NCI-H187 (cell line): ENCODE measurements around the gene TGFBR3.

Experiments
- DNase-seq, 2 experiments: peaks; one replicate each; lab custom pipeline; 2025; lab: John Stamatoyannopoulos, UW

The TGFBR3 gene

GRCh38 chr1:91885716-91886506, at the start of gene TGFBR3:
TGFBR3 (minus strand) TSS chr1:91886151; CDS start chr1:91861531, 24,620 bp downstream.
- peak in 1 of 2 experiments; percentile 67 for DNase-seq

DNA sequence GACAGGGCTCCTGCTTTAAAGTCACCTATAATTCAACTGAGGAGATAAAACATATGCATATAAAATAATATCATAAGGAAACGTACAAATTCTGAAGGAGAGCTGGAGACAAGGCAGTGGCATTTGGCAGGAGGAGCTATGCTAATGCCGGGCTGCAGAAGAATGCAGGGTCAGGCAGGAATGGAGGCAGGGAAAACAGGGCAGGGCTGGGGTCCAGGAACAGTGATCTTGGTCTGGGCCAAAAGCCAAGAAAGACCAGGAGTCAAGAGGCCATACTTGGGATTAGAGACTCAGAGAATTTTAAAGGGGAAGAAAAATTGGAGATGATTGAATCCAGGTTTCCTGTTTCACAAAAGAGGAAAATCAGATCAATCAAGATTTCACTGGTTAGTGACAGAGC, 43.3 kb upstream of the TGFBR3 start:
- DNase-seq = no peak

DNA sequence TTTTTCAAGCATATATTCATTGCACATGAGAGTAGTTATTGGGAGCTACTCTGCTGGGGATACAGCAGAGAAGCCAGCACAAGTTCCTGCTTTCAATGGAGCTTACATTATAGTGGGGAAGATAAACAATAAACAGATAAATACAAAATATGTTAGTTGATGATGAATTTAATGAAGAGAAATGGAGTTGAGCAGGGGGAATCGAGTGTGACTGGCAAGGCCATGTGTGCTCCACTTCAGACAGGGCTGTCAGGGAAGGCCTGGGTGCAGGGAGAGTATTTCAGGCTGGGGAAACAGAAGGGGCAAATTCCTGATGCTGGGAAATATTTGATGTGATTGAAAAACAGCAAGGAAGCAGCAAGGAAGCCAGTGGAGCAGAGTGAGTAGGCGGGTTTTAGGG, 42.1 kb upstream of the TGFBR3 start:
- DNase-seq = no peak

DNA sequence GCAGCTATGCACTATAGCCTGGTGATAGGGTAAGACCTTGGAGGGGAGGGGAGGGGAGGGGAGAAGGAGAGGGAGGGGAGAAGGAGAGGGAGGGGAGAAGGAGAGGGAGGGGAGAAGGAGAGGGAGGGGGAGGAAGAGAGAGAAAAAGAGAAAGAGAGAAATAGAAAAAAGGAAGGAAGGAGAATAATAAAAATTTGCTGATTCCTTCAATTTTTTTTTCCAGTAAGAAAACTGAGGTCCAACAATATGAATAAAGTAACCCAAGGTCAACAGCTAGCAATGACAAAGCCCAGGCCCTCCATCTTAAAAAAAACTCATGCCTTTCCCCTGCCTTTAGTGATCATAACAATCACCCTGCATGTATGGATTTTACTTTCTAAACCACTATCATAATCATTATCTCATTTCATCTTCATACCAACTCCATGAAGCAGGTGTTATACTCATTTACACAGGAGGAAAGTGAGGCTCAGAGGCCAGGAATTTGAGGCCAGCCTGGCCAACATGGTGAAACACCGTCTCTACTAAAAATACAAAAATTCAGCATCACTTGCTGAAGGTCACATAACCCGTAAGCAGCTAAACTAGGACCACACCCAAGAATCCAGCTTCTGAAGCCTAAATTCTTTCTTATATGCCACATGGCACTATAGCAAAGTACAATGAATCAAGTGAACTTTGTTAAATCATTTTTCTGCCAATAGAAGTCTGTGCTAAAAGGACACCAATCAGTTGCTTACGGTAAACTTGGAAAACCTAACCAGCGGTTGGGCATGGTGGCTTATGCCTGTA, 39.9 kb upstream of the TGFBR3 start:
- DNase-seq = no peak

- no peak for DNase-seq
Measured at GRCh38 chr1:91924146-91924545, 38.2 kb upstream of the TGFBR3 start.

- no peak for DNase-seq
Measured at GRCh38 chr1:91919962-91920361, 34.0 kb upstream of the TGFBR3 start.

- no peak for DNase-seq
Measured at GRCh38 chr1:91916811-91917460, 31.0 kb upstream of the TGFBR3 start.

DNA sequence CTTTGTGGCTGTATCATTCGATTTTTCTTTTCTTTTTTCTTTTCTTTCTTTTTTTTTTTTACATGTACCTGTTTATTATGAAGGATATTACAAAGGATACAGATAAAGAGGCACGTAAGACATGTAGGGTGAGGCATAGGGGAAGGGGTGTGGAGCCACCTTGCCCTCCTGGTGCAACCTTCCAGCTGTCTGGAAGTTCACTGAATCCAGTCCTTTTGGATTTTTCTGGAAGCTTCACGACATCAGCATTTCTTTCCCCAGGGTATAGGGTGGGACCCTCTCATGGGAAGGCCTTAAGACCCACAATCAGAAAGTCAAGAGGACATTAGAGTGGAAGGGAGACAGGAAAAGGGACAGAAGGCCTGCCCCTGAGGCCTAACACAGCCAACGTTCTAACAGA, 30.1 kb upstream of the TGFBR3 start:
- no peak for DNase-seq

- no peak for DNase-seq
Measured at GRCh38 chr1:91913018-91913417, 27.1 kb upstream of the TGFBR3 start.

DNA sequence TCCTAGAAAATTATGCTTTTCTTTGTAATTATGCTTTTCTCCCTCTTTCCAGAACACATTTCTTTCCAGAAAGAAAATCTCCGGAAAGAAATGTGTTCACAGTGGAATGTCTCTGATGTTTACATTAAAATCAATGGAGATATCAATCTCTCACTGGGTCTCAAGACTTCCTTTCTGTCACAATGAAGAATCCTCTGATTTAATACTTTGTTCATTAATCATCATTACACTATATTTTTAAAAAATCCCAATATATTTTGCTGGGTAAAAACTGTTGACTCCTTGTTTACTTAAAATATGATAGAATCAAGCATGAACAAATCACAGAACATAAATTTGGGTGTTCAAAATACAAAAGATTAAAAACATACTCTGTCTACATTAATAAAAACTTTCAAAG, 26.3 kb upstream of the TGFBR3 start:
- no peak for DNase-seq

GRCh38 chr1:91901231-91901630, 15.3 kb upstream of the TGFBR3 start:
- DNase-seq = no peak

- DNase-seq = no peak
Measured at GRCh38 chr1:91900562-91900961, 14.6 kb upstream of the TGFBR3 start.

DNA sequence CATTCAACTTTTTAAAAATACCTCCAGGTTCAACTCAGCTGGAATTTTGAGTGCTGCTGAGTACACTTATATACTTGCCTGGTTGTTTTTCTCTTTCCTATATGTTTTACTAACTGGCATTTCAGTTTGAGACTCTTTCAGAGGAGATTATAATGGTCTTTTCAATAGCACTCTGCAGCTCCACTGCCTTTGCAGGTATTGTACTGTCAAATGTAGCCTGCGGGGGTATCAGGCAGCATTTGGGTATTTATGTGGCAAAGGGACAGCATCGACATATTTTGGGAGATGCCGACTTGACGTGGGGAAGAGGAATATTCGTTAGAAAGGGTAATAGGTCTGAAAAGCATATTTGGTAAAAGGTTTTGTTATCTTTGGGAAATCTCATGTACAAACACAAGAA, 11.1 kb upstream of the TGFBR3 start:
- no peak for DNase-seq

DNA sequence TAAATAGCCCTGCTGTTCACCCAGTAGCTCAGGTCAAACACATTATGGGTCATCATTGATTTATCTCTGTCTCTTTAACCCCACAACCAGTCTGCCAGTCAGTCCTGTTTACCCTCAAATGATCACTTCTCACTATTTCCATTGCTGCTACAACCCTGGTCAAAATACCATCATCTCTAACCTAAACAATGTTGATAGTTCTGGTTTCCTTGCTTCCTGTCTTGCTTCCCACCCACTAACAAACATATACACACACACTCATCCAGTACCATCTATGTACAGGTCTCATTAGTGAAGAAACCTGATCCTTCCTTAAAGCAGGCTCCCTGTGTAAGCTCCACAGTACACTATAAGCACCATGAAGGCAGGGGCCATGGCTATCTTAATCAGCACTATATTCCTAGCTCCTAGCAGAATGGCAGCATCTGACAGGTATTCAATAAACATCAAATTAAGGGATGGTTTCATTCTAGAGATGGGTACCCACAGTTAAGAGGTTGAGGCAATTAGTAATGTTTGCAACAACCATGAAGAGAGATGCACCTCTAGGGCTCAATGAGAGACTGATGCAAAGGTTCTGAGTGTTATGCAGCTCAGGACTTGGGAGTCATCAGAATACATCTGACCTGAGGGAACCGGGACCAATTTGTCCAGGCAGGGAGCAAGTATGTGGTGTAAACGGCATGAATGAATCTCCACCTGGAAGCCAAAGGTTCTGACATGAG, 10.0 kb upstream of the TGFBR3 start:
- no peak for DNase-seq

GRCh38 chr1:91894036-91894761, 8.2 kb upstream of the TGFBR3 start:
- no peak for DNase-seq

- DNase-seq = no peak
Measured at GRCh38 chr1:91891969-91892368, 6.0 kb upstream of the TGFBR3 start.

- DNase-seq = no peak
Measured at GRCh38 chr1:91891454-91891853, 5.5 kb upstream of the TGFBR3 start.

DNA sequence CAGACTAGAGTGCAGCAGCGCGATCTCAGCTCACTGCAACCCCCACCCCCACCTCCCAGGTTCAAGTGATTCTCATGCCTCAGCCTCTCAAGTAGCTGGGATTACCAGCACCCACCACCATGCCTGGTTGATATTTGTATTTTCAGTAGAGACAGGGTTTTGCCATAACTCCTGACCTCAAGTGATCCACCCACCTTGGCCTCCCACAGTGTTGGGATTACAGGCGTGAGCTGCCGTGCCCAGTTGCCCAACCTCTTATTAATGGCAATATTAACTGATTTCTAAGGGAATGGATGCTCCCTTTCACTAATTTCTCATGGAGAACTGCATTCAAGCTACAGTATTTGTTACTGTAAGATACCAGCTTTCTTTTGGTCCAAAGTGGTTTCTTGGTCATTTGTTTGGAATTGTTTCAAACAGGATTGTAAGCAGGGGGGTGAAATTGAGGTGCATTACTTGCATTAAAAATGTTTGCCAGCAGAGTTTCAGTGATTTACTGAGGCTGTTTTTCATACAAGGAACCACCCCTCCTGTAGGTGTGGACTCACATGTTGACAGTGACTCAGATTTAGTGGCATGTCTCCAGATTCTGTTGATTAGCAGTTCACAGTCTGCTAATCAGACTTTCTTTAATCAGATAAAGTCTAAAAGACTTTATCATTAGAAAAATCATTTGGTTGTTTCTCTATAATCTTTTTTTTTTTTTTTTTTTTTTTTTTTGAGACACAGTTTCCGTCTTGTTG, 3.9 kb upstream of the TGFBR3 start:
- DNase-seq = no peak

- no peak for DNase-seq
Measured at GRCh38 chr1:91885213-91885715, 687 bp downstream of the TGFBR3 start.

DNA sequence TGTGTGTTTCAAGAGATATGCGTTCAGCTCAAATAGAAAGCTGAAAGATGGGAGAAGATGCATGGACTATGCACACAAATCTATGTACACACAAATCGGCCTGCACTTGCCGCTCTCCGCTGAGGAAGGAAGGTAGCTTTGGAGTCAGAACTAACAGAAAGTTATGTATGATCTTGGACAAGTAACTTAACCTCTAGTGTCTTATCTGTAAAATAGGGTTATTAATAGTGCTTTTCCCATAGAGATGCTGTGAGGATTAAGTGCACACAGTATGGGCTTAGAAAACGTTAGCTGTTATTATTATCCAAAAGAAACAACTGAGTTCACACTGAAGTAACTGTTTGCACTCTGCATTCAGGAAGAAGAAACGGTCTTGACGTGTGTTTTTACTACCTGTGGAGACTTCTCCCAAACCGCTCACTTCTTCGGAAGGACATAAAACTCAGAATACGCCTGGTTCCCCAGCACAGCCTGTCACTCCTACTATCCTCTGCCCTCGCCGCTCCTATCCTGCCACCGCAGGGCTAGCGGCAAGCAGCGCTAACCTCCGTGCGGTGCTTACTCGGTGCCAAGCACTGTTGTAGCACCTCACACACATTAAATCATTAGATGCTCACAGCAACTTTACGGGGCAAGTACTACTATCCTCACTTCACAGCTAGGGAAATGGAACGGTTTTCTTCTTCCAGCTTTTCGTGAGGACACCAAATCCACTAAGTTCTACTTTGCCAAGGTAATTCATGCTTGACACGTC, 1.3 kb downstream of the TGFBR3 start:
- no peak for DNase-seq
